ENCODE data around the gene MAPK4. TPM values are rescaled to one million over a fixed set of nuclear protein-coding genes. Genes with fewer than 3 reads are reported as not detected.

The MAPK4 gene
- total RNA-seq, 1 donor = not detected

DNA sequence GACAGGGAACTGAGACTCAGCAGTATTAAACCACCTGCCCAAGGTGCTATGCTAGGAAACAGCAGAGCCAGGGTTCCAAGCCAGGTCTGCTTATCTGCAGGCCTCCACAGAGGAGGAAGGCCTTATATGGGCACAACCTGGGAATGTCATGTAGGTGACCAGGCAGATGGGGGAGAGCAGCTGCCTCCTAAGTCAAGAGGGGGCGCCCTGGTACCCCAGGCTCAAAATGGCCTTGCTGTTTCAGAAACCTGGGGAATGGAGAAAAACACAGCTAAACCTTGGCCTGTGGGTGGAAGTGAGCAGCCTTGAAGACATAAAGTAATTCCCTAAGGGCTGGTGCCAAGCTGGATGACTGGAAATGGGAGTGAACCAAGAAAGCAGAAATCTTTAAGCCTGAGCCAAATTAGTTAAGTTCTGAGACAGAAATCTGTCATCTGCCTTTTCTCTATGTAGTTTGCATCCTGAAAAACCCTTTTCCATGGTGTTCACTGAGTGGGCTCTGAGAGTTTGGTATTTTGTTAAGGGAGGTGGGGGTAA lies 79.1 kb downstream of the MAPK4 start:
- no peak overlapping the region for H2AFZ ChIP-seq (ENCODE audit: low read length)
- H3K27ac ChIP-seq (ENCODE audit: low read depth, low read length) = no peak overlapping the region

GRCh38 chr18:50639711-50640110 lies 79.8 kb downstream of the MAPK4 start:
- DNase-seq (ENCODE audit: insufficient read length, low spot score, missing footprints) = no peak
- Histone ChIP-seq H4K20me1 (ENCODE audit: insufficient read depth, low read length) (no peaks in the 10 kb centered on the region), H3K4me2 (ENCODE audit: insufficient read depth, low read length) (no peak overlapping the region)

More for the DNA sequence above, 79.1 kb downstream of the MAPK4 start:
- H3K79me2 ChIP-seq (ENCODE audit: insufficient read depth, low read length) = no peaks in the 10 kb centered on the region
- no peaks in the 10 kb centered on the region for H3K27me3 ChIP-seq (ENCODE audit: insufficient read depth, low read length)
- no peaks in the 10 kb centered on the region for H3K4me1 ChIP-seq (ENCODE audit: insufficient read depth, low read length)
- no peaks in the 10 kb centered on the region for H3K36me3 ChIP-seq (ENCODE audit: insufficient read depth, low read length)
- H3K4me3 ChIP-seq (ENCODE audit: insufficient read depth, low read length) = no peak overlapping the region
- no peaks in the 10 kb centered on the region for H4K20me1 ChIP-seq (ENCODE audit: insufficient read depth, low read length)
- no peak overlapping the region for H3K4me2 ChIP-seq (ENCODE audit: insufficient read depth, low read length)
- TF ChIP-seq, protein P1, sequence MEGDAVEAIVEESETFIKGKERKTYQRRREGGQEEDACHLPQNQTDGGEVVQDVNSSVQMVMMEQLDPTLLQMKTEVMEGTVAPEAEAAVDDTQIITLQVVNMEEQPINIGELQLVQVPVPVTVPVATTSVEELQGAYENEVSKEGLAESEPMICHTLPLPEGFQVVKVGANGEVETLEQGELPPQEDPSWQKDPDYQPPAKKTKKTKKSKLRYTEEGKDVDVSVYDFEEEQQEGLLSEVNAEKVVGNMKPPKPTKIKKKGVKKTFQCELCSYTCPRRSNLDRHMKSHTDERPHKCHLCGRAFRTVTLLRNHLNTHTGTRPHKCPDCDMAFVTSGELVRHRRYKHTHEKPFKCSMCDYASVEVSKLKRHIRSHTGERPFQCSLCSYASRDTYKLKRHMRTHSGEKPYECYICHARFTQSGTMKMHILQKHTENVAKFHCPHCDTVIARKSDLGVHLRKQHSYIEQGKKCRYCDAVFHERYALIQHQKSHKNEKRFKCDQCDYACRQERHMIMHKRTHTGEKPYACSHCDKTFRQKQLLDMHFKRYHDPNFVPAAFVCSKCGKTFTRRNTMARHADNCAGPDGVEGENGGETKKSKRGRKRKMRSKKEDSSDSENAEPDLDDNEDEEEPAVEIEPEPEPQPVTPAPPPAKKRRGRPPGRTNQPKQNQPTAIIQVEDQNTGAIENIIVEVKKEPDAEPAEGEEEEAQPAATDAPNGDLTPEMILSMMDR (IDR thresholded peaks at IDR 0.05; ENCODE audit: extremely low read depth, low read depth, low read length) = no peak
- no peaks in the 10 kb centered on the region for H3K9me3 ChIP-seq (ENCODE audit: low read depth, low read length)
- no peak for DNase-seq (ENCODE audit: insufficient read length, low spot score, missing footprints)

GRCh38 chr18:50642439-50642838 lies 82.6 kb downstream of the MAPK4 start:
- Histone ChIP-seq H3K36me3 (ENCODE audit: insufficient read depth, low read length) (no peaks in the 10 kb centered on the region), H3K4me2 (ENCODE audit: insufficient read depth, low read length) (no peak overlapping the region), H2AFZ (ENCODE audit: low read length) (no peak overlapping the region), H3K9me3 (ENCODE audit: low read depth, low read length) (no peaks in the 10 kb centered on the region), H3K79me2 (ENCODE audit: insufficient read depth, low read length) (no peaks in the 10 kb centered on the region), H3K4me3 (ENCODE audit: insufficient read depth, low read length) (no peak overlapping the region), H4K20me1 (ENCODE audit: insufficient read depth, low read length) (no peaks in the 10 kb centered on the region), H3K27ac (ENCODE audit: low read depth, low read length) (no peak overlapping the region), H3K4me1 (ENCODE audit: insufficient read depth, low read length) (no peaks in the 10 kb centered on the region), H3K27me3 (ENCODE audit: insufficient read depth, low read length) (no peaks in the 10 kb centered on the region)
- DNase-seq (ENCODE audit: insufficient read length, low spot score, missing footprints) = no peak
- TF ChIP-seq, protein P1 (IDR thresholded peaks at IDR 0.05; ENCODE audit: extremely low read depth, low read depth, low read length) = no peak

More at GRCh38 chr18:50639711-50640110, 79.8 kb downstream of the MAPK4 start:
- H3K27me3 ChIP-seq (ENCODE audit: insufficient read depth, low read length) = no peaks in the 10 kb centered on the region
- H3K9me3 ChIP-seq (ENCODE audit: low read depth, low read length) = no peaks in the 10 kb centered on the region
- TF ChIP-seq, protein P1 (IDR thresholded peaks at IDR 0.05; ENCODE audit: extremely low read depth, low read depth, low read length) = no peak
- no peaks in the 10 kb centered on the region for H3K4me1 ChIP-seq (ENCODE audit: insufficient read depth, low read length)
- H2AFZ ChIP-seq (ENCODE audit: low read length) = no peak overlapping the region
- H3K27ac ChIP-seq (ENCODE audit: low read depth, low read length) = no peak overlapping the region
- no peak overlapping the region for H3K4me3 ChIP-seq (ENCODE audit: insufficient read depth, low read length)
- no peaks in the 10 kb centered on the region for H3K79me2 ChIP-seq (ENCODE audit: insufficient read depth, low read length)
- no peaks in the 10 kb centered on the region for H3K36me3 ChIP-seq (ENCODE audit: insufficient read depth, low read length)

GRCh38 chr18:50644146-50644545 lies 84.3 kb downstream of the MAPK4 start:
- Histone ChIP-seq H3K4me1 (ENCODE audit: insufficient read depth, low read length) (no peaks in the 10 kb centered on the region), H3K27ac (ENCODE audit: low read depth, low read length) (no peak overlapping the region), H3K27me3 (ENCODE audit: insufficient read depth, low read length) (no peaks in the 10 kb centered on the region), H4K20me1 (ENCODE audit: insufficient read depth, low read length) (no peaks in the 10 kb centered on the region), H3K36me3 (ENCODE audit: insufficient read depth, low read length) (no peaks in the 10 kb centered on the region), H3K79me2 (ENCODE audit: insufficient read depth, low read length) (no peaks in the 10 kb centered on the region), H3K4me3 (ENCODE audit: insufficient read depth, low read length) (no peak overlapping the region), H3K4me2 (ENCODE audit: insufficient read depth, low read length) (no peak overlapping the region), H2AFZ (ENCODE audit: low read length) (no peak overlapping the region), H3K9me3 (ENCODE audit: low read depth, low read length) (no peaks in the 10 kb centered on the region)
- no peak for DNase-seq (ENCODE audit: insufficient read length, low spot score, missing footprints)
- TF ChIP-seq, protein P1 (IDR thresholded peaks at IDR 0.05; ENCODE audit: extremely low read depth, low read depth, low read length) = no peak

Measured in osteoblast (primary cell).